GM18502 (cell line): ENCODE measurements around the gene CRTC1.

Experiments
- ATAC-seq: cut with Tn5 transposase; IDR thresholded peaks from one replicate; pipeline ENCODE4 v1.9.1; 2021; ENCODE audit warnings: mild to moderate bottlenecking; ENCODE audit not compliant: unreplicated experiment, poor library complexity

CRTC1 gene

GRCh38 chr19:18763674-18764590 is 80.5 kb downstream of the CRTC1 start:
- no peak for ATAC-seq

GRCh38 chr19:18764591-18765051 is 81.1 kb downstream of the CRTC1 start:
- ATAC-seq, result no peak

GRCh38 chr19:18765224-18765623 is 81.7 kb downstream of the CRTC1 start:
- ATAC-seq, result no peak

- no peak for ATAC-seq
Observed at GRCh38 chr19:18768046-18768771, 84.7 kb downstream of the CRTC1 start.

GRCh38 chr19:18768997-18769891 is 85.8 kb downstream of the CRTC1 start:
- ATAC-seq, result no peak

GRCh38 chr19:18769989-18770528 is 86.6 kb downstream of the CRTC1 start:
- ATAC-seq, result no peak

- no peak for ATAC-seq
Observed at GRCh38 chr19:18770663-18771327, 87.3 kb downstream of the CRTC1 start.

- ATAC-seq, result no peak
Observed at GRCh38 chr19:18771328-18772242, 88.1 kb downstream of the CRTC1 start.

GRCh38 chr19:18772620-18773587 is 89.4 kb downstream of the CRTC1 start:
- no peak for ATAC-seq

GRCh38 chr19:18773682-18774081 is 90.2 kb downstream of the CRTC1 start:
- no peak for ATAC-seq

- no peak for ATAC-seq
Observed at GRCh38 chr19:18774107-18774506, 90.6 kb downstream of the CRTC1 start.

GRCh38 chr19:18774782-18775444 is 91.4 kb downstream of the CRTC1 start:
- ATAC-seq, result no peak

- ATAC-seq, result no peak
Observed at GRCh38 chr19:18775586-18776287, 92.3 kb downstream of the CRTC1 start.

- no peak for ATAC-seq
Observed at GRCh38 chr19:18776288-18776594, 92.8 kb downstream of the CRTC1 start.

- ATAC-seq, result no peak
Observed at GRCh38 chr19:18776736-18777135, 93.3 kb downstream of the CRTC1 start.

- no peak for ATAC-seq
Observed at GRCh38 chr19:18777301-18778075, 94.0 kb downstream of the CRTC1 start.
